WERI-Rb-1 (cell line): Measurements from ENCODE around the gene ARL8A.
A peak's percentile ranks its signal among the peaks of the same experiment; 100 is the strongest.
"Not testable (repeated sequence)": the region's sequence is repeated elsewhere in the genome, so short reads cannot be mapped to it uniquely, and the experiment has no call there.

ENCODE experiments used
- DNase-seq: peaks from one replicate; pipeline ENCODE4 v3.0.0-alpha.2; 2020
- H3K27ac ChIP-seq: fragments of 250-450 bp; sonication (Bioruptor Pico); 2 replicates; pipeline ENCODE4 v1.5.1; 2020; ENCODE audit warnings: mild to moderate bottlenecking, moderate library complexity
- H3K27me3 ChIP-seq: fragments of 250-450 bp; sonication (Bioruptor Pico); 2 replicates; pipeline ENCODE4 v1.5.1; 2021; ENCODE audit warnings: mild to moderate bottlenecking, low read depth, moderate library complexity; ENCODE audit not compliant: insufficient read depth, severe bottlenecking
- H3K36me3 ChIP-seq: fragments of 250-450 bp; sonication (Bioruptor Pico); 2 replicates; pipeline ENCODE4 v1.5.1; 2020; ENCODE audit warnings: mild to moderate bottlenecking, moderate library complexity
- H3K4me3 ChIP-seq: 2 replicates; pipeline ENCODE4 v1.5.1; 2011; ENCODE audit warnings: low read depth, mild to moderate bottlenecking, control low read depth, low read length
- H3K9me3 ChIP-seq: fragments of 250-450 bp; sonication (Bioruptor Pico); 2 replicates; pipeline ENCODE4 v1.5.1; 2021; ENCODE audit warnings: mild to moderate bottlenecking, moderate library complexity; ENCODE audit not compliant: severe bottlenecking
- CTCF ChIP-seq: IDR thresholded peaks from 2 replicates; pipeline ENCODE4 v1.5.1; 2011; ENCODE audit warnings: low read depth, mild to moderate bottlenecking, control low read depth, inconsistent platforms, low read length

Gene ARL8A

DNA sequence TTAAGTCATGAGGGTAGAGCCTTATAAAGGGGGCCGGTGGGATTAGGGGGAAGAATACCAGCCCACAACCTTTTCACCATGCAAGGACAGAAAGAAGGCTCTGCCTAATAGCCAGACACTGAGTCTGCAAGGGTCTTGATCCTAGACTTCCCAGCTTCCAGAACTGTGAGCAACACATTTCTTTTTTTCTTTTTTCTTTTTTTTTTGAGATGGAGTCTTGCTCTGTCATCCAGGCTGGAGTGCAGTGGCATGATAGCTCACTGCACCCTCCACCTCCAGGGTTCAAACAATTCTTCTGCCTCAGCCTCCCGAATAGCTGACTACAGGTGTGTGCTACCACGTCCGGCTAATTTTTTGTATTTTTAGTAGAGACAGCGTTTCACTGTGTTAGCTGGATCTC lies 1.7 kb upstream of the ARL8A start:
- H3K36me3 ChIP-seq, result peaks cover 16% of the 10 kb centered on the region
- no peak for TF ChIP-seq CTCF
- DNase-seq, result no peak

DNA sequence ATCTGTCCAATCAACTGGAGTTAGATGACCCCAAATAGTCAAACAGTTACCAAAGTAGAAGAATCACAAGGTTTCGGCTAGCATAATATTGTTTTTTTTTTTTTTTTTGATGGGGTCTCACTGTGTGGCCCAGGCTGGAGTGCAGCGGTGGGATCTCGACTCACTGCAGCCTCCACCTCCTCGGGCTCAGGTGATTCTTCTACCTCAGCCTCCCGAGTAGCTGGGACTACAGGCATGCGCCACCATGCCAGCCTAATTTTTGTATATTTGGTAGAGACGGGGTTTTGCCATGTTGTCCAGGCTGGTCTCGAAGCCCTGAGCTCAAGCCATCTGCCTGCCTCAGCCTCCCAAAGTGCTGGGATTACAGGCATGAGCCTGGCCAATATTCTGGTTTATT lies 1.2 kb upstream of the ARL8A start:
- not testable (repeated sequence) for H3K27ac ChIP-seq, H3K27me3 ChIP-seq, DNase-seq, H3K4me3 ChIP-seq, H3K9me3 ChIP-seq
- H3K36me3 ChIP-seq, result peaks cover 21% of the 10 kb centered on the region

More for the DNA sequence above, 1.7 kb upstream of the ARL8A start:
- Histone ChIP-seq H3K9me3 (no peaks in the 10 kb centered on the region), H3K4me3 (no peak overlapping the region), H3K27ac (no peak overlapping the region), H3K27me3 (no peaks in the 10 kb centered on the region)

DNA sequence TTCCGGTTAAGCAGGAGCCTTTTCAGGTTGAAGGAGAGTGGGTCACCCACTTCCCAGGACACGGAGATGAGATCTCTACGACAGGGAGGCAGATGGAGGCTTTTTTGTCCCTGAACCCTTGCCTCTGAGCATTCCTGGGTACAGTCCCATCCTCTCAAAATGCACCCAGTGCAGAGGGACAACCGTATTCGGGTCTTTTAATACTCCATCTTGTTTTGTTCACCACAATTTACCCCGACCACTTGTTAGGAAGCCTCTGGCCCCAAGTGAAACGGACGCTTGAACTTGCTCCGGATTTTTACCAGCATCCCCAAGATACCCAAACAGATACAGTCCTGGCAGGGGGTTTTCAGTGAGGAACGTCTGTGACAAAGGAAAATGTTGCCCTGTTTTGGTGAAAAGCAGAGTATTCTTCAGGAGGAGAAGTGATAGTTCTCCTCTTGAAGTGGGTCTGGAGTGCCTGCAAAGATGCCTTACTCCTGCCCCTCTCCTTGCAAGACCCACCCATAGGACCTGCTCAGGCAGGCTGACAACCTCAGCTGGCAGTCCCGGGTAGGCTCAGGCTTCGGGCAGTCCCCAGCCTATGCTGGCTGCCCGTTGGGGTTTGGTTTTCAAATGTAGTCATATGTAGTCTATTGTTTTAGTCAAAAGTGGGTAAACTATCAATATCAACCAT lies 669 bp upstream of the ARL8A start:
- Histone ChIP-seq H3K27me3 (no peaks in the 10 kb centered on the region), H3K27ac (peak overlapping the region; percentile 75), H3K4me3 (peak overlapping the region; percentile 82), H3K36me3 (peaks cover 26% of the 10 kb centered on the region), H3K9me3 (no peaks in the 10 kb centered on the region)
- no peak for TF ChIP-seq CTCF
- DNase-seq, result peak; percentile 34

DNA sequence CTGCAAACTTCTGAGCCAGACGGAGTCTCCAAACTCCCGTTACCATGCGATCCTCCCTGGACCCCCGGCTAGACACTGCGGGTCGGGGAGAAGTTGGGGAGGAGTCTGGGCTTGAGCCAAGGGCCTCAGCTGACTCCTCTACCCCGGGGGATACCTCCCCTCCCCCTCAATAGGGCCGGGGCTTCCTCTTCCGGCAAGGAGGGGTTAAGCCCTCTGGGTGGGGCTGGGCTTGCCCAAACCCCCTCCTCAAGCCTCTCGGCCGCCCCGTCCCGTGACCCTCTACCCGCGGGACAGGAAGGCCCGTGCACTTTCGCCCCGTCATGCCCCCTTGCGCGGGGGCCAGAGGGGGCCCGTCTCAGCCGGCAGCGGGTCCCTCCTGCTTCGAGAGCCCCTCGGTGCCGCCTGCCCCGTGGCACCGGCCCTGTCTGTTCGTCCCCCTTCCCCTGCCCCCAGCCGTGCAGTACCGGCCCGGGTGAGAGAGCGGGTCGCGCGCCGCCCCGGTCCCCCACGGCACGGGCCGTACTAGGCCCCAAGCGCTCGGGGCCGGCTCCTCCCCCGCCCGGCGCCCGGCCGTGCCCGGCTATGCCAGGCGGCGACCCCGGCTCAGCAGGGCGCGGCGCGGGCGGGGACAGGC lies 652 bp downstream of the ARL8A start:
- TF ChIP-seq CTCF, result no peak
- peak; percentile 88 for DNase-seq
- H3K36me3 ChIP-seq, result peaks cover 29% of the 10 kb centered on the region
- no peaks in the 10 kb centered on the region for H3K27me3 ChIP-seq
- no peaks in the 10 kb centered on the region for H3K9me3 ChIP-seq
- peak overlapping the region; percentile 82 for H3K4me3 ChIP-seq
- peak overlapping the region; percentile 75 for H3K27ac ChIP-seq

- H3K4me3 ChIP-seq, result peak overlapping the region; percentile 82
- no peak for TF ChIP-seq CTCF
- no peak for DNase-seq
- H3K27me3 ChIP-seq, result no peaks in the 10 kb centered on the region
- peak overlapping the region; percentile 75 for H3K27ac ChIP-seq
- no peaks in the 10 kb centered on the region for H3K9me3 ChIP-seq
- H3K36me3 ChIP-seq, result peaks cover 34% of the 10 kb centered on the region
Observed at GRCh38 chr1:202143011-202143767, 1.3 kb downstream of the ARL8A start.

DNA sequence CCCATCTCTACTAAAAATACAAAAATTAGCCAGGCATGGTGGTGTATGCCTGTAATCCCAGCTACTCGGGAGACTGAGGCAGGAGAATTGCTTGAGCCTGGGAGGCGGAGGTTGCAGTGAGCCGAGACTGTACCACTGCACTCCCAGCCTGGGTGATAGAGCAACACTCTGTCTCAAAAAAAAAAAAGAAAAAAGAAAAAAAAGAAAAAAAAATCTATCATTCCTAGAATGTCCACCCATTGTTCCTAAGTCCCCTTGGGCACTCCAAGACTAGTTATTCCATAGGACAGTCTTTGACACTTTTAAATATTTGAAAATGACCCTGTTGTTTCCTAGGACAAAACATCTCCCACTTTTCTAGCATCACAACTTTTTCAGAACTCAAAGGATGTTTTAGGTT lies 3.1 kb downstream of the ARL8A start:
- not testable (repeated sequence) for DNase-seq, H3K27me3 ChIP-seq, H3K9me3 ChIP-seq, H3K4me3 ChIP-seq, H3K27ac ChIP-seq
- H3K36me3 ChIP-seq, result peaks cover 51% of the 10 kb centered on the region
